Panc1 (cell line): ENCODE data around the gene EID3.
"Not testable (repeated sequence)": the region's sequence is repeated elsewhere in the genome, so short reads cannot be mapped to it uniquely, and the experiment has no call there.

Experiments used
- POLR2AphosphoS5 ChIP-seq: IDR thresholded peaks from 2 replicates; pipeline ENCODE4 v1.6.1; 2012; ENCODE audit warnings: mild to moderate bottlenecking, low read depth, low read length, moderate library complexity
- TCF7L2 ChIP-seq: IDR thresholded peaks from 2 replicates; pipeline ENCODE4 v1.6.1; 2011; ENCODE audit warnings: mild to moderate bottlenecking, low read depth, low read length, inconsistent platforms
- TF ChIP-seq, protein P1 (sequence below): fragments of 450-650 bp; IDR thresholded peaks from 2 replicates; pipeline ENCODE4 v1.5.1; 2017; ENCODE audit warnings: mild to moderate bottlenecking
- TF ChIP-seq, protein P2 (sequence below), 2 experiments: IDR thresholded peaks; 2 replicates each; pipeline ENCODE4 v1.6.1; 2011 to 2012; ENCODE audit warnings: low read depth in 2 of 2, control low read depth in 1 of 2, low read length in 1 of 2, mild to moderate bottlenecking in 1 of 2, moderate library complexity in 1 of 2; ENCODE audit not compliant: insufficient read depth in 1 of 2

DNA sequence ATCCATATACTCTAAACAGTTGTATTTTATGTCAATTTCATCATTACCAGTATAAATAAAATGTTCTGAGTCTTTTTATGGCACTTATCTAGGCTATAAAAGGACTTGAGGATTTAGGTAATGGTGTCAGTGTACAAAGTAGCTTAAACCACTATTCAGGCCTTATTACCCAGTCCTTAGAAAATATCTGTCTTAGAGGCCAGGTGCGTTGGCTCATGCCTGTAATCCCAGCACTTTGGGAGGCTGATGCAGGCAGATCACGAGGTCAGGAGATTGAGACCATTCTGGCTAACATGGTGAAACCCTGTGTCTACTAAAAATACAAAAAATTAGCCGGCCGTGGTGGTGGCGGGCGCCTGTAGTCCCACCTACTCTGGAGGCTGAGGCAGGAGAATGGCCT is 24.7 kb downstream of the EID3 start:
- TF ChIP-seq POLR2AphosphoS5, TCF7L2: not testable (repeated sequence)
- TF ChIP-seq, protein P1, sequence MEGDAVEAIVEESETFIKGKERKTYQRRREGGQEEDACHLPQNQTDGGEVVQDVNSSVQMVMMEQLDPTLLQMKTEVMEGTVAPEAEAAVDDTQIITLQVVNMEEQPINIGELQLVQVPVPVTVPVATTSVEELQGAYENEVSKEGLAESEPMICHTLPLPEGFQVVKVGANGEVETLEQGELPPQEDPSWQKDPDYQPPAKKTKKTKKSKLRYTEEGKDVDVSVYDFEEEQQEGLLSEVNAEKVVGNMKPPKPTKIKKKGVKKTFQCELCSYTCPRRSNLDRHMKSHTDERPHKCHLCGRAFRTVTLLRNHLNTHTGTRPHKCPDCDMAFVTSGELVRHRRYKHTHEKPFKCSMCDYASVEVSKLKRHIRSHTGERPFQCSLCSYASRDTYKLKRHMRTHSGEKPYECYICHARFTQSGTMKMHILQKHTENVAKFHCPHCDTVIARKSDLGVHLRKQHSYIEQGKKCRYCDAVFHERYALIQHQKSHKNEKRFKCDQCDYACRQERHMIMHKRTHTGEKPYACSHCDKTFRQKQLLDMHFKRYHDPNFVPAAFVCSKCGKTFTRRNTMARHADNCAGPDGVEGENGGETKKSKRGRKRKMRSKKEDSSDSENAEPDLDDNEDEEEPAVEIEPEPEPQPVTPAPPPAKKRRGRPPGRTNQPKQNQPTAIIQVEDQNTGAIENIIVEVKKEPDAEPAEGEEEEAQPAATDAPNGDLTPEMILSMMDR: not testable (repeated sequence)
- TF ChIP-seq, protein P2, sequence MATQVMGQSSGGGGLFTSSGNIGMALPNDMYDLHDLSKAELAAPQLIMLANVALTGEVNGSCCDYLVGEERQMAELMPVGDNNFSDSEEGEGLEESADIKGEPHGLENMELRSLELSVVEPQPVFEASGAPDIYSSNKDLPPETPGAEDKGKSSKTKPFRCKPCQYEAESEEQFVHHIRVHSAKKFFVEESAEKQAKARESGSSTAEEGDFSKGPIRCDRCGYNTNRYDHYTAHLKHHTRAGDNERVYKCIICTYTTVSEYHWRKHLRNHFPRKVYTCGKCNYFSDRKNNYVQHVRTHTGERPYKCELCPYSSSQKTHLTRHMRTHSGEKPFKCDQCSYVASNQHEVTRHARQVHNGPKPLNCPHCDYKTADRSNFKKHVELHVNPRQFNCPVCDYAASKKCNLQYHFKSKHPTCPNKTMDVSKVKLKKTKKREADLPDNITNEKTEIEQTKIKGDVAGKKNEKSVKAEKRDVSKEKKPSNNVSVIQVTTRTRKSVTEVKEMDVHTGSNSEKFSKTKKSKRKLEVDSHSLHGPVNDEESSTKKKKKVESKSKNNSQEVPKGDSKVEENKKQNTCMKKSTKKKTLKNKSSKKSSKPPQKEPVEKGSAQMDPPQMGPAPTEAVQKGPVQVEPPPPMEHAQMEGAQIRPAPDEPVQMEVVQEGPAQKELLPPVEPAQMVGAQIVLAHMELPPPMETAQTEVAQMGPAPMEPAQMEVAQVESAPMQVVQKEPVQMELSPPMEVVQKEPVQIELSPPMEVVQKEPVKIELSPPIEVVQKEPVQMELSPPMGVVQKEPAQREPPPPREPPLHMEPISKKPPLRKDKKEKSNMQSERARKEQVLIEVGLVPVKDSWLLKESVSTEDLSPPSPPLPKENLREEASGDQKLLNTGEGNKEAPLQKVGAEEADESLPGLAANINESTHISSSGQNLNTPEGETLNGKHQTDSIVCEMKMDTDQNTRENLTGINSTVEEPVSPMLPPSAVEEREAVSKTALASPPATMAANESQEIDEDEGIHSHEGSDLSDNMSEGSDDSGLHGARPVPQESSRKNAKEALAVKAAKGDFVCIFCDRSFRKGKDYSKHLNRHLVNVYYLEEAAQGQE (IDR thresholded peaks at IDR 0.05; ENCODE audit: insufficient read depth in 1 of 2, low read depth in 2 of 2, low read length in 1 of 2): not testable (repeated sequence)
